Prostate gland (tissue), 2 donors: ENCODE data around the gene ADAM8. TPM values are rescaled to one million over a fixed set of nuclear protein-coding genes. Genes with fewer than 3 reads are reported as not detected.
"Not testable (repeated sequence)": the region's sequence is repeated elsewhere in the genome, so short reads cannot be mapped to it uniquely, and the experiment has no call there.

Experiments
- DNase-seq: peaks from one replicate; pipeline ENCODE4 v3.0.0-alpha.2; 2019; ENCODE audit warnings: low spot score
- H3K27ac ChIP-seq, 2 donors: fragments of 200-600 bp; sonication (generic); 2 replicates each; pipeline ENCODE4 v1.5.1; 2017 to 2019
- H3K27me3 ChIP-seq: fragments of 200-600 bp; sonication (generic); replicated peaks from 2 replicates; pipeline ENCODE4 v1.5.1; 2019; ENCODE audit not compliant: insufficient read depth
- H3K36me3 ChIP-seq, 2 donors: fragments of 200-600 bp; sonication (generic); 1 replicate in 1 of 2; 2 replicates in 1 of 2; pipeline versions ENCODE4 v1.5.1 to v1.8.1; 2017 to 2019
- H3K4me1 ChIP-seq: fragments of 200-600 bp; sonication (generic); replicated peaks from 2 replicates; pipeline ENCODE4 v1.5.1; 2019
- H3K4me3 ChIP-seq, 2 donors: fragments of 200-600 bp; sonication (generic); 2 replicates each; pipeline ENCODE4 v1.5.1; 2017 to 2019
- H3K9me3 ChIP-seq: fragments of 200-600 bp; sonication (generic); 2 replicates; pipeline ENCODE4 v1.5.1; 2017
- POLR2A ChIP-seq: fragments of 450-650 bp; IDR thresholded peaks from one replicate; pipeline ENCODE4 v1.6.1; 2016; ENCODE audit warnings: antibody characterized with exemption, mild to moderate bottlenecking
- POLR2AphosphoS5 ChIP-seq: sonication (generic); formaldehyde crosslinking; IDR thresholded peaks from one replicate; pipeline ENCODE4 v1.6.1; 2017; ENCODE audit warnings: antibody characterized with exemption
- WGBS: methylation state at CpG from one replicate; pipeline ENCODE4 v1.1.5; 2018; 5-methylcytosine and 5-hydroxymethylcytosine counted together
- intact Hi-C: fragments of 100-400 bp; cut with DNase I; formaldehyde crosslinking; loops from one replicate; pipeline ENCODE4 v1.14.2; 2022
- total RNA-seq, 2 donors: library from RNA; depleted of rRNA; stranded (reverse); fragments of >200 nt; gene quantifications; one replicate each; pipeline ENCODE4 v1.1.0, GENCODE V29; 2016
- TF ChIP-seq, protein P1 (sequence below), 4 experiments: fragments of 200-600 bp in 2 of 4; fragments of 450-650 bp in 2 of 4; sonication (generic) in 2 of 4; IDR thresholded peaks; 1 replicate in 3 of 4; 2 replicates in 1 of 4; pipeline ENCODE4 v1.5.1; 2016 to 2019; ENCODE audit warnings: antibody characterized with exemption in 4 of 4, mild to moderate bottlenecking in 2 of 4, moderate library complexity in 2 of 4

ADAM8 gene
- total RNA-seq, result 1 to 10 TPM; 7.2 to 7.4 TPM

DNA sequence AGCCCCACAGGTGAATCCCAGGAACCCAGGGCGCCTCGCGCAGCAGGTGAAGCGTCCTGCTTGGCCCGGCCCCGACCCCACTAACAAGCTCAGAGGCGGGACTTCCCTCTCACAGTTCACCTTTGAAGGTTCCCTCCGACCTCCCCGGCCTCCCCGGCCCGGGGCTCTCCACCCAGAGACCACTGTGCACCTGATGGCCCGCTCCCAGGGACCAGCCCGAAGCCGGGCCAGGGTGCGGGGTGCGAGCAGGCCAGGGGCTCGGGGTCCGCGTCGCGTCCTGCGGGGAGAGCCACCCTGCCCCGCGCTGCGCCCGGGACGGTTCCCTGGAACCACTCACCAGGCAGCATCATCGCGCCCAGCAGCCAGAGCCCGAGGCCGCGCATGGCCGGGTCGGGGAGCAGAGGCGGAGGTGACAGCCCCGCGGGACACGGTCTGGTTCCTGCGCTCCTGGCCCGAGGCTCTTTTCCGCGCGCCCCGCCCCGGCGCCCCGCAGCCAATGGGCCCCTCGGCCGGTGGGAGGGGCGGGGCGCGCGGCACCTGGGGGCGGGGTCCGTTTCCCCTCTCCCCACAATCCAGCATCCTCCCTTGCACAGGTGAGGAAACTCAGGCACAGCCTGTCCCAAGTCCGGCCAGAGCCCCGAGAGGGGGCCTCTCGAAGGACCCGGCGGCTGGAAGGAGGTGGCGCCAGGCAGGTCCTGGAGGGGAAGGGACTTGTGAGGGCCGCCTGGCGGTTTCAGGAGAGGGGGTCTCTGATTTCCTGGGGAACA, at the start of gene ADAM8:
ADAM8 (minus strand) TSS at position 434 of the 767 bp plus-strand sequence; CDS start at position 383, 51 bp downstream.
- WGBS, result 11% methylated on average over 9 of the region's 63 CpGs
- no peaks in the 10 kb centered on the region for H3K9me3 ChIP-seq
- peak within 1 kb of the TSS in 1 of 2 donors; percentile 73 for H3K27ac ChIP-seq
- H3K4me1 ChIP-seq, result peaks cover 6% of the 10 kb centered on the region
- DNase-seq, result no peak
- peaks cover under 1 to 5% of the 10 kb centered on the region in 2 donors for H3K36me3 ChIP-seq
- TF ChIP-seq POLR2AphosphoS5 (no peak), POLR2A (peak; percentile 6)
- no peaks in the 10 kb centered on the region for H3K27me3 ChIP-seq
- intact Hi-C loops, result no loop called here
- H3K4me3 ChIP-seq, result peak within 1 kb of the TSS; percentile 4 to 28

DNA sequence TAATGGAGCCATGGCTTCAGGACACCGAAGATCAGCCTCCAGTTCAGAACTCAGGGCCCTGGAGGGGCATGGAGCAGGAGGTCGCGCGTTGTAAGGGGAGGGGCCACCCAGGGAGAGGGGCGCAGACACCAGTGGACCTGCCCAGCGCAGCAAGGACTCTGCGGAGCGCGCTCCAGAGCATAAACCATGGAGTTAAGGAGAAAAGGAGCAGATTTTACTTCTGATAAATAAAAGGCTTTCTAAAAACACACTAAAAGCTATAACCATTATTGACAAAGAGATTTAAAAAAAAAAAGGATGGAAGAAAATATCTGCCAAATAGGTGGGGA, 49.5 kb upstream of the ADAM8 start:
- Histone ChIP-seq H3K4me3 (peak overlapping the region; percentile 23 to 35), H3K4me1 (no peaks in the 10 kb centered on the region), H3K27me3 (no peaks in the 10 kb centered on the region), H3K27ac (no peak overlapping the region), H3K9me3 (no peaks in the 10 kb centered on the region), H3K36me3 (no peaks in the 10 kb centered on the region)
- intact Hi-C loops, result no loop called here
- TF ChIP-seq POLR2A (no peak), POLR2AphosphoS5 (no peak)
- TF ChIP-seq, protein P1, sequence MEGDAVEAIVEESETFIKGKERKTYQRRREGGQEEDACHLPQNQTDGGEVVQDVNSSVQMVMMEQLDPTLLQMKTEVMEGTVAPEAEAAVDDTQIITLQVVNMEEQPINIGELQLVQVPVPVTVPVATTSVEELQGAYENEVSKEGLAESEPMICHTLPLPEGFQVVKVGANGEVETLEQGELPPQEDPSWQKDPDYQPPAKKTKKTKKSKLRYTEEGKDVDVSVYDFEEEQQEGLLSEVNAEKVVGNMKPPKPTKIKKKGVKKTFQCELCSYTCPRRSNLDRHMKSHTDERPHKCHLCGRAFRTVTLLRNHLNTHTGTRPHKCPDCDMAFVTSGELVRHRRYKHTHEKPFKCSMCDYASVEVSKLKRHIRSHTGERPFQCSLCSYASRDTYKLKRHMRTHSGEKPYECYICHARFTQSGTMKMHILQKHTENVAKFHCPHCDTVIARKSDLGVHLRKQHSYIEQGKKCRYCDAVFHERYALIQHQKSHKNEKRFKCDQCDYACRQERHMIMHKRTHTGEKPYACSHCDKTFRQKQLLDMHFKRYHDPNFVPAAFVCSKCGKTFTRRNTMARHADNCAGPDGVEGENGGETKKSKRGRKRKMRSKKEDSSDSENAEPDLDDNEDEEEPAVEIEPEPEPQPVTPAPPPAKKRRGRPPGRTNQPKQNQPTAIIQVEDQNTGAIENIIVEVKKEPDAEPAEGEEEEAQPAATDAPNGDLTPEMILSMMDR (IDR thresholded peaks at IDR 0.05), result no peak
- 32% methylated on average over 9 of the region's 9 CpGs for WGBS
- no peak for DNase-seq

DNA sequence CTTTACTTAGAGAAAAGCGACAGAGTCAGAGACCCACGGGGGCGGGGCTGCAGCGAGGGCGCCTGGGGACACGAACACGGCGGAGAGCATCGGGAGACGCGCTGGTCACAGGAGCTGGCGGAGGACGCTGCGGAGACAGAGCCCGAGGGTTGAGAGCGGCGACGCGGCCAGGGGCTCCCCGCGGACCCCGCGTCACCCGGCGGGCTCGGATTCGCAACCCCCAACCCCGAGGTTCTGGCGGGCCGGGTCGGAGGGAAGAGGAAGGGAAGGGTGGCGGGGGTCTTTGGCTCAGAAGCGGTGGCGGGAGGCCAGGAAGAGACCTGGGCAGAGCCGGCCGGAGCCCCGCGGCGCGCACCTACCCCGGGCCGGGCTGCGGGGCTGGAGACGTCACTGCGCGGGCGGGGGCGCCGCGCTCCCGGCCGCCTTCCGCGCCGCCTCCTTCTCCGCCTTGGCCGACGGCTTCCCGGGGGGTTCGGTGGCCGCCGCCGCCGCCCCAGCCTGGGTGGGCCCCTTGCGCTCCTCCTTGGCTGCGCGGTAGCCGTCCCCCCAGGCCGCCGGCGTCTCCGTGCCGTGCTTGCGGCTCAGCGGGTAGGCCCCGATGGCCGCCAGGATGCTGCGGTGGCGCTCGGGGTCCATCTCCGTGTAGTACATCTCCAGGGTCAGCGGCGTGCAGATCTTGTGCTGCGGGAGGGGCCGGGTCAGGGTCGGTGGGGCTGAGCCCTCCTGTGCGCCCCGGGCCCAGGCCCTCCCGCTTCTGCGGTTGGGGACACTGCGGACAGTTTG, 49.0 kb upstream of the ADAM8 start:
- Histone ChIP-seq H3K27me3 (no peaks in the 10 kb centered on the region), H3K4me3 (peak overlapping the region; percentile 23 to 35), H3K36me3 (no peaks in the 10 kb centered on the region), H3K27ac (no peak overlapping the region), H3K4me1 (no peaks in the 10 kb centered on the region), H3K9me3 (no peaks in the 10 kb centered on the region)
- intact Hi-C loops, result no loop called here
- DNase-seq, result no peak
- no peak for TF ChIP-seq POLR2A
- no peak for TF ChIP-seq POLR2AphosphoS5
- TF ChIP-seq, protein P1 (IDR thresholded peaks at IDR 0.05), result no peak
- WGBS, result 2% methylated on average over 51 of the region's 91 CpGs

DNA sequence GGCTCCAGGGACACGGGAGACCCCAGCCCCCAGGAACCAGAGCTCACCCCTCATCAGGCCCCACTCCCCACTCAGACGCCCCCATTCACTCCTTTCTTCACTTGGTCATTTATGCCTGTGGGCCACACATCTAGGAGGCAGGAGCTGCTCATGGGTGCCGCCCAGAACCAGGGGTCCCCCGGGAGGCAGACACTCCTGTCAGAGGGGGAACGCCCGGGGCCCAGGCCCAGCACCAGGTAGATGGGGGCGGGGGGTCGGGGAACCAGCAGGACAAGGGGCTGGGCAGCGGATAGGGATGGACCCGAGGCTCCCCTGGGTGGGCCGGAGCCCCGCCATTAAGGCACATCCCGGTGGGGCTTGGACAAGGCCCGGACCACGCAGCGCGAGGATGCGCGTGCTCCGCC, 48.2 kb upstream of the ADAM8 start:
- DNase-seq, result no peak
- Histone ChIP-seq H3K9me3 (no peaks in the 10 kb centered on the region), H3K36me3 (no peaks in the 10 kb centered on the region), H3K4me1 (no peaks in the 10 kb centered on the region), H3K27me3 (no peaks in the 10 kb centered on the region), H3K4me3 (peak overlapping the region in 1 of 2 donors; percentile 35), H3K27ac (no peak overlapping the region)
- intact Hi-C loops, result no loop called here
- TF ChIP-seq, protein P1 (IDR thresholded peaks at IDR 0.05), result no peak
- no peak for TF ChIP-seq POLR2AphosphoS5
- WGBS, result 26% methylated on average over 17 of the region's 20 CpGs

DNA sequence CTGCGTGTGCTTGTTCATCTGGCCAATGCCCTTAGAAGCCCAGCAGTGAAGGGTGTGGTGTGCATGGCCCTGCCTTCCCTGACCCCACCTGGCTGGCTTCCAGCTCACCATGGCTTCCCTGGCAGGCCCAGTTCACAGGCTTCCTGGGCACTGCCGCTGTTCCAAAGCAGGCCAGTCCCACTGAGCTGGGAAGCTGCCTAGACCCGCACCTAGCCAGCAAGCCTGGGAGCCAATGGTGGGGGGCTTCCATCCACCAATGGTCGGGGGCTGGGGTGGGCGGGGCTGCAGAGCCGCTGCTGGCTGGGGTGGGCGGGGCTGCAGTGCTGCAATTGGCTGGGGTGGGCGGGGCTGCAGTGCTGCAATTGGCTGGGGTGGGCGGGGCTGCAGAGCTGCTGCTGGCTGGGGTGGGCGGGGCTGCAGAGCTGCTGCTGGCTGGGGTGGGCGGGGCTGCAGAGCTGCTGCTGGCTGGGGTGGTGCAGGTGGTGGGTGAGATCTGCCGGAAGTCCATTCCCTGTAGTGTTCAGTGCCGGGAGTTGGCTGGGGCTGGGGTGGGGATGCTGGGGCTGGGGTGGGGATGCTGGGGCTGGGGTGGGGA, 47.6 kb upstream of the ADAM8 start:
- Histone ChIP-seq H3K27ac (no peak overlapping the region), H3K36me3 (no peaks in the 10 kb centered on the region), H3K4me3 (no peak overlapping the region), H3K27me3 (no peaks in the 10 kb centered on the region), H3K9me3 (no peaks in the 10 kb centered on the region), H3K4me1 (no peaks in the 10 kb centered on the region)
- peak; percentile 29 for DNase-seq
- intact Hi-C loops, result no loop called here
- 7% methylated on average over 9 of the region's 13 CpGs for WGBS
- no peak for TF ChIP-seq POLR2A
- no peak for TF ChIP-seq POLR2AphosphoS5
- TF ChIP-seq, protein P1 (IDR thresholded peaks at IDR 0.05), result no peak

DNA sequence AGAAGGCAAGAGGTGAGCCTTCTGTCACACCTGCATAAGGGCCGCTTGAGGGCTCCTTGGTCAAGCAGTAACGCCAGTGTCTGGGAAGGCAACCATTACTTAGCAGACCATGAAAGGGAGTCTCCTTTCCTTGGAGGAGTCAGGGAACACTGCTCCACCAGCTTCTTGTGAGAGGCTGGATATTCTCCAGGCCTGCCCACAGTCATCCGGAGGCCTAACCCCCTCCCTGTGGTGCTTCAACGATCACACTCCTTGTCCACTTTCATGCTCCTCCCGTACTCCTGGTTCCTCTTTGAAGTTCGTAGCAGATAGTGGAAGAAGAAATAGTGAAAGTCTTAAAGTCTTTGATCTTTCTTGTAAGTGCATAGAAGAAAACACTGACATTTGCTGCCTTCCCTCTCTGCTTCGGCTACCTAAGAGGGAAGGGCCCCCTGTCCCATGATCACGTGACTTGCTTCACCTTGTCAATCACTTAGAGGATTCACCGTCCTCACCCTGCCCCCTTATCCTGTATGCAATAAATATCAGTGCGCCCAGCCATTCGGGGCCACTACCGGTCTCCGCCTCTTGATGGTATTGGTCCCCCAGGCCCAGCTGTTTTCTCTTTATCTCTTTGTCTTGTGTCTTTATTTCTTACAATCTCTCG, 45.5 kb upstream of the ADAM8 start:
- H3K4me1 ChIP-seq, H3K4me3 ChIP-seq, H3K36me3 ChIP-seq, H3K27me3 ChIP-seq, DNase-seq, intact Hi-C loops, H3K9me3 ChIP-seq, H3K27ac ChIP-seq: not testable (repeated sequence)
- 66% methylated on average over 12 of the region's 14 CpGs for WGBS

DNA sequence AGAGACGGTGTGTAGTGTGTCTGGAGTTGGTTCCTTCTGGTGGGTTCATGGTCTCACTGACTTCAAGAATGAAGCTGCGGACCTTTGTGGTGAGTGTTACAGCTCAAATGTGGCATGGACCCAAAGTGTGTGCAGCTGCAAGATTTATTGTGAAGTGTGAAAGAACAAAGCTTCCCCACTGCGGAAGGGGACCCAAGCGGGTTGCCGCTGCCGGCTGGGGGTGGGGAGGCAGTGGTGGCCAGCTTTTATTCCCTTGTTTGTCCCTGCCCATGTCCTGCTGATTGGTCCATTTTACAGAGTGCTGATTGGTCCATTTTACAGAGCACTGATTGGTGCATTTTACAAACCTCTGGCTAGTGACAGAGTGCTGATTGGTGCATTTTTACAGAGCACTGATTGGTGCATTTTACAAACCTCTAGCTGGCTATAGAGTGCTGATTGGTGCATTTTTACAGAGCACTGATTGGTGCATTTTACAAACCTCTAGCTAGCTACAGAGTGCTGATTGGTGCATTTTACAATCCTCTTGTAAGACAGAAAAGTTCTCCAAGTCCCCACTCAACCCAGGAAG, 44.3 kb upstream of the ADAM8 start:
- H3K27me3 ChIP-seq, H3K4me3 ChIP-seq, H3K27ac ChIP-seq, H3K36me3 ChIP-seq, H3K4me1 ChIP-seq, H3K9me3 ChIP-seq, DNase-seq, intact Hi-C loops: not testable (repeated sequence)
- WGBS, result 93% methylated on average over 6 of the region's 6 CpGs
